Measurements from ENCODE around the gene ZBED5. TPM values are rescaled to one million over a fixed set of nuclear protein-coding genes. Genes with fewer than 3 reads are reported as not detected.
A peak's percentile ranks its signal among the peaks of the same experiment; 100 is the strongest.
"Not testable (repeated sequence)": the region's sequence is repeated elsewhere in the genome, so short reads cannot be mapped to it uniquely, and the experiment has no call there.

ZBED5 gene
- total and polyA plus RNA-seq, 12 donors, result 19.4 to 63.3 (median 39.6) TPM

DNA sequence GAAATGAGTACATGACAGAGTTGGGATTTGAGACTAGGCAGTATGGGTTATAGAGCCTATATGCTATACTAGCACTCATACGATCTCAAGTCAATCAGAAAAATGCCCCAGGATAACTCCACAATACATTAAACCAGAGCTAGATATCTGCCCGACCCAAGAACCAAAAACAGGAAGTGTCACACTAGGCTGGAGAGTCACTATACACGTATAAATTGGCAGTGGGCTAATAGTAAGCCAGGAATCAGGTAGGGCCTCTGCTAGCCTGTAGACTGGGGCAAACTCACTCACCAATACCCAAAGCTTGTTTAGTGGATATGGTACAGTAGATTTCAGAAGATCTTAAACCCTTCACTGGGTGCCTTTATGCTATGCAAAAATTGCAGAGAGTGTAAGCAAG is 33.0 kb downstream of the ZBED5 start:
- intact Hi-C loops (cut with DNase I), result no loop called here
- WGBS, 2 donors, result 63 to 68% methylated on average over 3 of the region's 3 CpGs
- no peak for DNase-seq
- no peaks in the 10 kb centered on the region for H3K9me3 ChIP-seq
- no peak overlapping the region for H3K4me3 ChIP-seq
- TF ChIP-seq, protein P1, sequence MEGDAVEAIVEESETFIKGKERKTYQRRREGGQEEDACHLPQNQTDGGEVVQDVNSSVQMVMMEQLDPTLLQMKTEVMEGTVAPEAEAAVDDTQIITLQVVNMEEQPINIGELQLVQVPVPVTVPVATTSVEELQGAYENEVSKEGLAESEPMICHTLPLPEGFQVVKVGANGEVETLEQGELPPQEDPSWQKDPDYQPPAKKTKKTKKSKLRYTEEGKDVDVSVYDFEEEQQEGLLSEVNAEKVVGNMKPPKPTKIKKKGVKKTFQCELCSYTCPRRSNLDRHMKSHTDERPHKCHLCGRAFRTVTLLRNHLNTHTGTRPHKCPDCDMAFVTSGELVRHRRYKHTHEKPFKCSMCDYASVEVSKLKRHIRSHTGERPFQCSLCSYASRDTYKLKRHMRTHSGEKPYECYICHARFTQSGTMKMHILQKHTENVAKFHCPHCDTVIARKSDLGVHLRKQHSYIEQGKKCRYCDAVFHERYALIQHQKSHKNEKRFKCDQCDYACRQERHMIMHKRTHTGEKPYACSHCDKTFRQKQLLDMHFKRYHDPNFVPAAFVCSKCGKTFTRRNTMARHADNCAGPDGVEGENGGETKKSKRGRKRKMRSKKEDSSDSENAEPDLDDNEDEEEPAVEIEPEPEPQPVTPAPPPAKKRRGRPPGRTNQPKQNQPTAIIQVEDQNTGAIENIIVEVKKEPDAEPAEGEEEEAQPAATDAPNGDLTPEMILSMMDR (IDR thresholded peaks at IDR 0.05), result no peak
- peaks cover 0 to 7% (median 0%) of the 10 kb centered on the region in 9 donors for H3K4me1 ChIP-seq
- H3K27ac ChIP-seq, result no peak overlapping the region
- no peak for ATAC-seq
- no peaks in the 10 kb centered on the region for H3K27me3 ChIP-seq
- no peaks in the 10 kb centered on the region for H3K36me3 ChIP-seq

DNA sequence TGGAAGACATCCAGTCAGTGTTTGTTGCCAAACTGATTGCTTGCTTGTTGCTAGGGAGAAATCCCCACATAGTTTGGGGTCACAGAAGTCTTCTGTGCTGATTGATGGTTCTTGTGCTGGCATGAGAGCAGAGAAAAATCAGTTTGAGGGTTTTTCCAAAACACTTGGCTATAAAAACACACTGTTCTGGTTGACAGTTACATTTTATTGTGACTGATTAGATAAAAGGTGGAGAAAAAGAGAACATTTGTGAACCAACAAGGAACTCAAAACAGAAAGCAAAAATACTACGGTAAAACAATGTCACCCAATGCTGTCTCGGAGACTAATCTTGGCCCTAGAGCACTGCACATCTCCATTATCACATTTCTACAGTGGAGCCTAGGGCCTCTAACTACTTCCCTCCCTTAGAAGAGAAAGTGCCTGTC is 34.7 kb downstream of the ZBED5 start:
- H3K36me3 ChIP-seq, result no peaks in the 10 kb centered on the region
- H3K4me3 ChIP-seq, result no peak overlapping the region
- ATAC-seq, result no peak
- peak overlapping the region in 1 of 10 donors; percentile 12 for H3K27ac ChIP-seq
- intact Hi-C loops (cut with DNase I), result no loop called here
- no peaks in the 10 kb centered on the region for H3K9me3 ChIP-seq
- 62 to 63% methylated on average over 2 of the region's 2 CpGs for WGBS, 2 donors
- peaks cover 0 to 7% (median 0%) of the 10 kb centered on the region in 9 donors for H3K4me1 ChIP-seq
- H3K27me3 ChIP-seq, result no peaks in the 10 kb centered on the region
- no peak for DNase-seq
- TF ChIP-seq, protein P1 (IDR thresholded peaks at IDR 0.05), result no peak

DNA sequence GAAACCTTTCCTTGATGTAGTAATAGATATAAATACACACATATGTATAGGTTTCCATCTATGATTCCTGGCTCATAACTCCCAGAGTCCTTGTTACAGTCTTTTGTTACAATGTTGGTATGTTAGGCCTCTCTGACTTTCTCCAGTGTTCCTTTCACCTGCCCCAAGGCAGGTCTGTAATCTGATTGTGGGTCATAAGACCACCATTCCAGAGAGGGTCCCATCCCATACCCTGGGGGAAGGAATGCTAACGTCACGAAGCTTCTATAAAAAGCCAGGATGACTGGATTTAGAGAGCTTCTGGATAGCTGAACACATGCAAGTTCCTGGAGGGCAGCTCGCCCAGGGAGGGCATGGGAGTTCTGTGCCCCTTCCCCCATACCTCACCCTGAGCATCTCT is 35.4 kb downstream of the ZBED5 start:
- ATAC-seq; DNase-seq; H3K27me3 ChIP-seq; intact Hi-C loops (cut with DNase I); H3K36me3 ChIP-seq; H3K9me3 ChIP-seq; H3K4me1 ChIP-seq; H3K4me3 ChIP-seq; H3K27ac ChIP-seq: not testable (repeated sequence)
- WGBS, 2 donors, result 80 to 92% methylated on average over 3 of the region's 3 CpGs

DNA sequence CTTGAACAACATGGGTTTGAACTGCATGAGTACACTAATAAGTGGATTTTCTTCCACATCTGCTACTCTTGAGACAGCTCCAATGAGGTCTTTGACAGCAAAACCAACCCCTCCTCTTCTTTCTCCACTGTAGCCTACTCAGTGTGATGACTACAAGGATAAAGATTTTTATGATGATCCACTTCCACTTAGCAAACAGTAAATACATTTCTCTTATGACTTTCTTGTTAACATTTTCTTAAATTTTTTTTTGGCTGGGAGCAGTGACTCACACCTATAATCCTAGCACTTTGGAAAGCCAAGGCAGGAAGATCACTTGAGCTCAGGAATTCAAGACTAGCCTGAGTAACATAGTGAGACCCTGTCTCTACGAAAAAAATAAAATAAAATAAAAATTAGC is 39.3 kb downstream of the ZBED5 start:
- Histone ChIP-seq H3K9me3 (no peaks in the 10 kb centered on the region), H3K4me1 (peaks cover 0 to 6% (median 0%) of the 10 kb centered on the region in 9 donors), H3K27ac (no peak overlapping the region), H3K36me3 (no peaks in the 10 kb centered on the region), H3K27me3 (no peaks in the 10 kb centered on the region), H3K4me3 (no peak overlapping the region)
- intact Hi-C loops (cut with DNase I), result no loop called here
- 88 to 95% methylated on average over 1 of the region's 1 CpG for WGBS, 2 donors
- TF ChIP-seq, protein P1 (IDR thresholded peaks at IDR 0.05), result no peak
- no peak for DNase-seq
- no peak for ATAC-seq

DNA sequence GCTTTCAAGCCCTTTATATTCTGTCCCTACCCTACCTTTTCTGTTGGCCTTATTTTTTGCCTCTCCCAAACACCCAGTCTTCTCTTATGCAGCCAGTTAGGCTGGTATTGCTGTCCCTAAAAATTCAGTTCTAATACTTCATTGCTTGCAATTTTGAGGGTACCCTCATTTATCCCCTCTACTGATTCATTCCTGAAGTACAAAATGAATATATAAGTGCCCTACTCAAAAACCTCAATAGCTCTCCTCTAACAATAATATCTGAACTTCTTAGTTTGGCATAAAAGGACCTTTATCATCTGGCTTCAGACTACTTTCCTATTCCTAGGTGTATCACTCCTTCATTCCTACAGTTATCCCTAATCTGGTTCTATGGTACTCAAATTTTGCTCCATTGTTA is 43.9 kb downstream of the ZBED5 start:
- Histone ChIP-seq H3K9me3 (no peaks in the 10 kb centered on the region), H3K27ac (no peak overlapping the region), H3K36me3 (no peaks in the 10 kb centered on the region), H3K4me3 (no peak overlapping the region), H3K27me3 (no peaks in the 10 kb centered on the region), H3K4me1 (peaks cover 0 to 12% (median 5%) of the 10 kb centered on the region in 9 donors)
- ATAC-seq (no peak), DNase-seq (no peak)
- intact Hi-C loops (cut with DNase I), result loop anchor here in 3 of 10 donors (5.0 kb wide), 1 partner anchor 33 kb away; no protein-coding TSS in a partner anchor
- TF ChIP-seq, protein P1 (IDR thresholded peaks at IDR 0.05), result no peak
